Midbrain (tissue), 1 donor: ENCODE results near the gene VPS9D1.

Experiments
- DNase-seq: peaks from one replicate; lab custom pipeline; 2025; lab: John Stamatoyannopoulos, UW

VPS9D1 gene

GRCh38 chr16:89720813-89721545 is at the start of gene VPS9D1, which contains the start of gene ZNF276:
Gene VPS9D1 (minus strand): TSS chr16:89720898. CDS start chr16:89720861, 37 bp downstream.
Gene ZNF276 (plus strand): TSS chr16:89721537. CDS start chr16:89721641, 104 bp downstream.
- DNase-seq = peak; percentile 88

DNA sequence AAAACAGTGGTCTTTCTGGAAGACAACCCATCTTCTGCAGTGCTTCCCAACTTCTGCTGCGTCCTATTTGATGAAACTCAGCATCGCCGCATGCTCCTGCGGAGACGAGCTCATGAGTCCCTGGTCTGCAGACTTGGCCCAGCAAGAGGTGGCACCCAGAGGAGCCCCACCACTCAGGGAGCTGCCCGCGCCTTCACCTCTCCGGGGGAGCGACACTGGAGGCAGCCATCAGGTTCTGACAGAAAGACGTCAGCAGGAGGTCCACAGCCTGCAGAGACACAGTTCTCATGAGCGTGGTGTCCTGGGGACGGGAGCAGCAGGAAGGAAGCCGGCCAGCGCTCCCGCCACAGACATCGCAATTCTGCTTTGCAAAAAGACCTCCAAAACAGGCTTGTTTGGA is 49.7 kb upstream of the VPS9D1 start:
- DNase-seq = no peak

DNA sequence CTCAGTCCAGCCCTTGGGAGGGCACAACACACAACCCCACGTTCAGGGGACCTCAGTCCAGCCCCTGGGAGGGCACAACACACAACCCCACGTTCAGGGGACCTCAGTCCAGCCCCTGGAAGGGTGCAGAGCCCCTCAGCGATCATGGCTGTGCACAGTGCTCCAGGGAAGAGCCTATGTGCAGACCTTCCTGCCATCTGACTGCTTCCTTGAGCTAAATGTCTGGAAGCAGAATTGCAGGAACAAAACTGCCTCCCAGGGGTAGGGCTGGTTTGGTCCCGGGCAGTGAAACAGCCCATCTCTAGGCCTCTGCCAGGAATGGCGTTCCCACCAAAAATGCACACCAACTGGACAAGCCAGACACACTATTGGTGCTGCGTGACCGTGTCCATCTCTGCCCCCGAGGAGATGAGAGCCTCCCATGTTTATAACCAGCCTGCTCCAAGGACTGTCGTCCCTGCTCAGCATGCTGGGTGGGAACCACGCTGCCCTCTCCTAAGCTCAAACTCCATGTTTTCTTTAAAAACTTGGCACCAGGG is 44.7 kb upstream of the VPS9D1 start:
- DNase-seq = no peak

DNA sequence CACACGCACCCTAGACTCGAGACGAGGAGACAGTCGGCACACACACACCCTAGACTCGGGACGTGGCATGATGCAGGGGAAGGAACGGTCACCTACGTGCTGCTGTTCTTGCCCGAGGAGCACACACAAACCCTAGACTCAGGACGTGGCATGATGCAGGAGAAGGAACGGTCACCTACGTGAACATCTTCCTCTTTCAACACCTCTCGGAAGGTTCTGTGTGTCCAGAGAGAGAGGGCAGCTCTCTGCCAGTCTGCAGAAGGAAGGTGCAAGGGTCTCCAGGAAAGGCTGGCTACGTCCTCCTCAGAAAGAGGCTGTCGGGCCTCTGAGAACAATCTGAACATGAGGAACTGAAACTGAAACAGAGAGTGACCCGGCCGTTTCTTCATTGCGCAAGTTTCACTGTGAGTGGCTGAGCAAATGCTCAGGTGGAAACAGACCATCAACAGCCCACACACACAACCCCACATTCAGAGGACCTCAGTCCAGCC is 44.1 kb upstream of the VPS9D1 start:
- peak; percentile 25 for DNase-seq

GRCh38 chr16:89761304-89761922 is 40.7 kb upstream of the VPS9D1 start:
- DNase-seq = no peak

GRCh38 chr16:89759746-89760340 is 39.1 kb upstream of the VPS9D1 start:
- DNase-seq = no peak

DNA sequence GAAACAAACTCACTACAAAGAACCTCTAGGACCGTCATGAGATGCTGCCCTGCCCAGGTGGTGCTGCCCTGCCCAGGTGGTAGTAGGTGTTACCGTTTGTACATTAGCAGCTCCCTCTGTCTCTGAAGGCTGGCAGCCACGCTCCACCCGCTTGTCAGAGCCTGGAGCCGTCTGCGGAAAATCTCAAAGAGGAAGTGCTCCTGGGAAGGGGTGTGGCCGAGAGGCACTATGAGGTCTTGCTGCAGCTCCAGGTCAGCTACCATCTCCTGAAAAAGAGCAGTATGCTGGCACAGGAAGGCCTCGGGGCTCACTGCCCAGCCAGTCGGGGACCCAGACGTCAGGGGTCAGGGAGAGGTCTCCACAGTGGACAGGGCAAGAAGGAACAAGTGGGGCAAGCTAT is 28.9 kb upstream of the VPS9D1 start:
- no peak for DNase-seq

DNA sequence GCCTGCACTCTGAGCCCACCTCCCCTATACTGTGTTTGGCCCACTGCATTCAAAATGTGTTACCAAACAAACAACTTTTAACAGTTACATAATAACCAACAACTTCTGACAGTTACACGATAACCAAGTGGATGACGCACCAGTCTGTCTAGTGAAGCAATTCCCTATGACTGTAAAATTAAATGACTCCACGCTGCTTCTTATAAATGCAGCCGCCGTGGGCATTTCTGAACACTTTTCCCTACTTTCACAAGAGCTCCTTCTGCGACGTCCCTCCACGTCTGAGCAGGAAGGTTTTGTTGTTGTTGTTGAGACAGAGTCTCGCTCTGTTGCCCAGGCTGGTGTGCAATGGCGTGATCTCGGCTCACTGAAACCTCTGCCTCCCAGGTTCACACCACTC is 28.2 kb upstream of the VPS9D1 start:
- no peak for DNase-seq

DNA sequence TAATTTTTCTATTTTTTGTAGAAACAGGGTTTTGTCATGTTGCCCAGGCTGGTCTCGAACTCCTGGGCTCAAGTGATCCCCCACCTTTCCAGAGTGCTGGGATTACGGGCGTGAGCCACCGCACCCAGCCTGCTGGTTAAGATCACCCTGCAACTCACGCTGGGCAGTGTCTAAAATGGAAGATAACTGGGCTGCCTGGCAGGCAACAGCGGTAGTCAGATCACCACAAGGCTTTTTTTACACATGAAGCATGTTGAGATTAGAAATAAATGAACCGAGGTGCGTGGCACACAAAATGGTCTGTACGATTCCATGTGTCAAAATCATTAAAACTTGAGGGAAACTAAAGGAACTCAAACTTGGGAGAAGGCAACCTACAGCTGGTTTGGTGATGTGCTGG is 27.4 kb upstream of the VPS9D1 start:
- DNase-seq = no peak

- no peak for DNase-seq
Observed at GRCh38 chr16:89746043-89746442, 25.3 kb upstream of the VPS9D1 start.

GRCh38 chr16:89744813-89745212 is 24.1 kb upstream of the VPS9D1 start:
- no peak for DNase-seq

DNA sequence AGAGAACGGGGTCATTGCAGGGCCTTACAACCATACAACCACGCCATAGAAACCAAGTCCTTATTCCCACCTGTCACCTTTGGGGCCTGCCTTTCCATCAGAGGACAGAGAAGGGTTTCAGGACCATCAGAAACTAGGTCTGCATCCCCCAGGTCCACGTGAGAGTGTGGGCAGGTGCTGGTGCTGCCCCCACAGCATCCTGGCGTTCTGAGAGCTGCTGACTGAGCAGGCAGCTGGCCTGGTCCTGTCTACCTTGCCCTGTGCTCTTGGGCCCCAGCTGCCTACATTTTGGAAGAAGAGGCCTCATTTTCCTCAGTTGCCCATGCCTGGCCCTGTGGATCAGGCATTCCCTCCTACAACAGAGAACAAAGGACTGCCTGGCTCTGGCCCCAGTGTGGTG is 22.2 kb upstream of the VPS9D1 start:
- DNase-seq = no peak

DNA sequence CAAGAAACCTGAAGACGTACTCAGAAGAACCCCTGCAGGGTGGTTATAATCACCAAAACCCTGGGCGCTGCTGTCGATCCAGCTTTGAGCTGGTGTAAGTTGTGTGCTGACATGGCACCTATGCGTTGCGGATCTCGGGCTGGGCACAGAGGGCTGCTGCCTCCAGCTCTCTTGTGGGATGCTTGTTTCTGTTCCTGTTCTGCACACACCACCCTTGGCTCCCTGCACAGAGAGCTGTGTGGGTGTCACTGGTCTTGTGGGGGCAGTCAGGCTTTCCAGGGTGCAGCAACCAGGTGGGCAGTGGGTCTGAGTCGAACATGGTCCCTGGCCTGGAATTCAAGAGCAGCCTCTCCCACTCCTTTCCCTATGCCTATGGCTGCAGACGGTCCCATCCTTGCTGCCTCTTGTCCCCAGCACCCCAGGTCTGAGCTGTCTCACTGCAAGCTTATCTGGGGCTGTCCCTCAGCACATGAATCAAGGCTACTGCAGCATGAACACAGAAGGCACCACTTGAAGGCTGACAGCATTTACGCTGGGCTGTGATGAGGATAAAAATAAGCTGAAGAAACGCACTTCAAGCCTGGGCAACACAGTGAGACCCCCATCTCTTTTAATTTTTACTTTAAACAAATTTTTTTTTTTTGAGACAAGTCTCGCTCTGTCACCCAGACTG is 20.8 kb upstream of the VPS9D1 start:
- DNase-seq = no peak

- DNase-seq = no peak
Observed at GRCh38 chr16:89739383-89739782, 18.7 kb upstream of the VPS9D1 start.

DNA sequence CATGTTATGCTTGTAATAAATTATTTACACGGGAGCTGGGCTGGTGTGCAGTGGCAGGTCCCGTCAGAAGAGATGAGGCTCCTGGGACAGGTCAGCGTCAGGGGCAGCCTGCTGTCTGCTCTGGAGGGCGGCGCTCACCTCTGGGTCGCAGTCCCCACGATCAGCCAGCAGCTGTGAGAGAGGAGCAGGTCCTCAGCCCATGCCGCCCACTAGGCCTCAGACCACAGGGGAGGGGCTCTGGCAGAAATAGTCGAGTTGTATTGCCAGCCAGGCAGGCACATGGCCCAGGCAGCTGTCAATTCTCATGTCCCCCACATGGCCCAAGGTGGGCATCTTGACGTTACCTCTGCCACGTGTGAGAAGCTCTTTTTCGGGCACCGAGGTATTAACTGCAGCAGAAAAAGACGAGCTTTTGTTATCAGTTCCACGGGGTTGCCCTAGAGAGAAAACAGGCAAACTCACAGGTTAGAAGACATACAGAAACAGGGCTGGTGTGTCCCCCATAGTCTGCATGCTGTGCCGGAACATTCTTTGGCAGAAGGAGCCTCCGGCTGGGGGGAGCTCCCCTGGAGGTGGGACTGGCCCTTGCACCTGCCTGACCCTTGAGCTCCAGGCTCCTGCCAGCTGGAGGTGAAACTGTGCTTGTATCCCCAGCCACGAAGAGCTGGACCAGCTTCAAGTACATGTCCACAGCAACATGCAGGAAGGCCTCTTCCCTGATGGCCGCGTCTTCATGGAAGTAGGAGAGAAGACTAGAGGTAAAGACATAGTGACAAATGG is 18.0 kb upstream of the VPS9D1 start:
- no peak for DNase-seq

DNA sequence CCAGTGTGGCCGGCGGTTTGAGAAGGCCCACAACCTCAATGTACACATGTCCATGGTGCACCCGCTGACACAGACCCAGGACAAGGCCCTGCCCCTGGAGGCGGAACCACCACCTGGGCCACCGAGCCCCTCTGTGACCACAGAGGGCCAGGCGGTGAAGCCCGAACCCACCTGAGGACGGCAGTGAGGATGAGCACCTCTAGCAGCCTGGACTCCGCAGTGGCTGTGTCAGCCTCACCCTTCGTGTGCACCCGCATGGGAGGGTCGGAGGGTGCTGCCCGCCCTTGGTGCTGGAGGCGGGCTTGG is 17.3 kb upstream of the VPS9D1 start:
- DNase-seq = no peak

GRCh38 chr16:89737341-89738071 is 16.8 kb upstream of the VPS9D1 start:
- DNase-seq = no peak

DNA sequence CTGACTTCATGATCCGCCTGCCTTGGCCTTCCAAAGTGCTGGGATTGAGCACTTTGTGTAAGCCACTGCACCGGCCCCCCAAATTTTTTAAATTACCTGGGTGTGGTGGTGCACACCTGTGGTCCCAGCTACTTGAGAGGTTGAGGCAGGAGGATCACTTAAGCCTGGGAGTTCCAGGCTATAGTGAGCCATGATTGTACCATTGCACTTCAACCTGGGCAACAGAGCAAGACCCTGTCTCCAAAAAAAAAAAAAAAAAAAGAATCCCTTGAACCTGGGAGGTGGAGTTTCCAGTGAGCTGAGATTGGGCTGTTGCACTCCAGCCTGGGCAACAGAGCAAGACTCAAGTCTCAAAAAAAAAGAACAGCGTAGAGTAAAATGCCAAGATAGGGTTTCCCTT is 15.9 kb upstream of the VPS9D1 start:
- no peak for DNase-seq

GRCh38 chr16:89733792-89734191 is 13.1 kb upstream of the VPS9D1 start:
- DNase-seq = no peak

GRCh38 chr16:89733322-89733721 is 12.6 kb upstream of the VPS9D1 start:
- DNase-seq = no peak

DNA sequence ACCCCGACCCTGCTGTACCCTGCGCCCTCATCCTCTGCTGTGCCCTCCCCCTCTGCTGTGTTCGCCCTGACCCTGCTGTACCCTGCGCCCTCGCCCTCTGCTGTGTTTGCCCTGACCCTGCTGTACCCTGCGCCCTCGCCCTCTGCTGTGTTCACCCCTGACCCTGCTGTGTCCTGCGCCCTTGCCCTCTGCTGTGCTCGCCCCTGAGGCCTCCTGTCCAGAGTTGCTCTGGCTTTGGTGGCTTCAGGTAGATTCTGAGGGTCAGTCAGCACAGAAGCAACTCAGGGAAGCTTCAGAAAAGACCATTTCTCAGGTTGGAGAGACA is 12.2 kb upstream of the VPS9D1 start:
- DNase-seq = no peak
